22Rv1 (cell line): ENCODE data around the gene SKA1.

ENCODE experiments used
- H3K27ac ChIP-seq: fragments of 450-650 bp; 2 replicates; pipeline ENCODE4 v1.5.1; 2017
- ZFX ChIP-seq: fragments of 450-650 bp; IDR thresholded peaks from 2 replicates; pipeline ENCODE4 v1.6.1; 2017; ENCODE audit warnings: antibody characterized with exemption, borderline replicate concordance
- TF ChIP-seq, protein P1 (sequence below): fragments of 450-650 bp; IDR thresholded peaks from 2 replicates; pipeline ENCODE4 v1.5.1; 2017; ENCODE audit warnings: mild to moderate bottlenecking

SKA1 gene

DNA sequence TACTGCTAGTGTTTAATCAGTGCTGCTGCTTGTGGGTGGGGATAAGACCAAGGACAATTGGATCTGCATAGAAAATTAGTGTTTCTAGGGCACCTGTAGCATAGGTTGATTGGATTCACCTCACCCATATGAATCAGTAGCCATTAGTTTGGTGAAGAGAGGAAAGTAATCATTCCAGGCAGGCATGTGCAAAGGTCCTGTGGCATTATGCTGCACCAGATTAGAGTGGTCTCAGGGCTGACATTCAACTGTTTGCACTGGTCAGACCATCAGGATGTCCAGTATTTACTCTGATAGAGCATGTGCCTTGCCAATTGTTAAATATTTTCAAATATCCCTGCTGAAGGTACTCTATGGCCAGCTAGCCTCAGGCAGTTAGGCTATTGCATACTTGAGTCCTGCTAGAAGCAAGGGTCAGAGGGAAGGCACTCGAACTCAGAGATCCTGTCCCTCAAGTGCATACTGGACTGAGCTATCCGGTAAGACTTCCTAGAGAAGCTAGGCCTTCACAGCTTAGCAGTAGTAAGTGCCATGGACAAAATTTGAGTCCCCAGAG lies 64.7 kb downstream of the SKA1 start:
- no peak overlapping the region for H3K27ac ChIP-seq
- no peak for TF ChIP-seq ZFX
- TF ChIP-seq, protein P1, sequence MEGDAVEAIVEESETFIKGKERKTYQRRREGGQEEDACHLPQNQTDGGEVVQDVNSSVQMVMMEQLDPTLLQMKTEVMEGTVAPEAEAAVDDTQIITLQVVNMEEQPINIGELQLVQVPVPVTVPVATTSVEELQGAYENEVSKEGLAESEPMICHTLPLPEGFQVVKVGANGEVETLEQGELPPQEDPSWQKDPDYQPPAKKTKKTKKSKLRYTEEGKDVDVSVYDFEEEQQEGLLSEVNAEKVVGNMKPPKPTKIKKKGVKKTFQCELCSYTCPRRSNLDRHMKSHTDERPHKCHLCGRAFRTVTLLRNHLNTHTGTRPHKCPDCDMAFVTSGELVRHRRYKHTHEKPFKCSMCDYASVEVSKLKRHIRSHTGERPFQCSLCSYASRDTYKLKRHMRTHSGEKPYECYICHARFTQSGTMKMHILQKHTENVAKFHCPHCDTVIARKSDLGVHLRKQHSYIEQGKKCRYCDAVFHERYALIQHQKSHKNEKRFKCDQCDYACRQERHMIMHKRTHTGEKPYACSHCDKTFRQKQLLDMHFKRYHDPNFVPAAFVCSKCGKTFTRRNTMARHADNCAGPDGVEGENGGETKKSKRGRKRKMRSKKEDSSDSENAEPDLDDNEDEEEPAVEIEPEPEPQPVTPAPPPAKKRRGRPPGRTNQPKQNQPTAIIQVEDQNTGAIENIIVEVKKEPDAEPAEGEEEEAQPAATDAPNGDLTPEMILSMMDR, result no peak

- H3K27ac ChIP-seq, result no peak overlapping the region
- TF ChIP-seq ZFX, result no peak
- TF ChIP-seq, protein P1, result no peak
These were observed 66.2 kb downstream of the SKA1 start for GRCh38 chr18:50441016-50441415.

- TF ChIP-seq, protein P1, result no peak
- TF ChIP-seq ZFX, result no peak
These were observed 66.7 kb downstream of the SKA1 start for GRCh38 chr18:50441501-50441900.

More at GRCh38 chr18:50441501-50441900, 66.7 kb downstream of the SKA1 start:
- no peak overlapping the region for H3K27ac ChIP-seq
